Adrenal gland (tissue), 5 donors: ENCODE data around the gene TNFSF11.

Experiments used
- POLR2A ChIP-seq, 2 donors: fragments of 450-650 bp; IDR thresholded peaks; one replicate each; pipeline ENCODE4 v1.6.1; 2017; ENCODE audit warnings: antibody characterized with exemption in 2 of 2, mild to moderate bottlenecking in 2 of 2, moderate library complexity in 1 of 2
- TF ChIP-seq, protein P1 (sequence below), 6 experiments: fragments of 450-650 bp in 4 of 6; fragments of 200-600 bp in 2 of 6; sonication (generic) in 1 of 6; IDR thresholded peaks; 1 replicate in 5 of 6; 2 replicates in 1 of 6; pipeline versions ENCODE4 v1.5.1 to v1.8.0; 2016 to 2021; ENCODE audit warnings: antibody characterized with exemption in 6 of 6, mild to moderate bottlenecking in 2 of 6, moderate library complexity in 1 of 6
- donor health status: DM: no; HTN: no; CAD: no.

DNA sequence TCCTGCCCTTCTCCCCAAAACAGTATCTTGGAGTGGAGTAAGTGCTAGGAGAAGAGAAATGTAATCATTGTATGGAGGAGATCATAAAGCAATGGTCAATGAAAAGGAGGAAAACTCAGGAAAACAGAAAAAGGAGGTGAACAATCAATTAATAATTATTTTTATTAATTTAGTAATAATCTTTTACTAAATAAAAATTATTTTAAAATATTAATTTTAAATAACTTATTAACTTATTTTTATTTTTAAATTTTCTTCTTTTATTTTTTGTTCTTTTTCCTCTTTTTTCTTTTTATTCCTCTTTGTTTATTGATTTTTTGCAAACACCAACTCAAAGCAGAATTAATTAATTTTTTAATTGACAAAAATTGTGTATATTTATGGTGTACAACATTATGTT lies 80.3 kb downstream of the TNFSF11 start:
- TF ChIP-seq, protein P1, sequence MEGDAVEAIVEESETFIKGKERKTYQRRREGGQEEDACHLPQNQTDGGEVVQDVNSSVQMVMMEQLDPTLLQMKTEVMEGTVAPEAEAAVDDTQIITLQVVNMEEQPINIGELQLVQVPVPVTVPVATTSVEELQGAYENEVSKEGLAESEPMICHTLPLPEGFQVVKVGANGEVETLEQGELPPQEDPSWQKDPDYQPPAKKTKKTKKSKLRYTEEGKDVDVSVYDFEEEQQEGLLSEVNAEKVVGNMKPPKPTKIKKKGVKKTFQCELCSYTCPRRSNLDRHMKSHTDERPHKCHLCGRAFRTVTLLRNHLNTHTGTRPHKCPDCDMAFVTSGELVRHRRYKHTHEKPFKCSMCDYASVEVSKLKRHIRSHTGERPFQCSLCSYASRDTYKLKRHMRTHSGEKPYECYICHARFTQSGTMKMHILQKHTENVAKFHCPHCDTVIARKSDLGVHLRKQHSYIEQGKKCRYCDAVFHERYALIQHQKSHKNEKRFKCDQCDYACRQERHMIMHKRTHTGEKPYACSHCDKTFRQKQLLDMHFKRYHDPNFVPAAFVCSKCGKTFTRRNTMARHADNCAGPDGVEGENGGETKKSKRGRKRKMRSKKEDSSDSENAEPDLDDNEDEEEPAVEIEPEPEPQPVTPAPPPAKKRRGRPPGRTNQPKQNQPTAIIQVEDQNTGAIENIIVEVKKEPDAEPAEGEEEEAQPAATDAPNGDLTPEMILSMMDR (IDR thresholded peaks at IDR 0.05), result no peak
- no peak for TF ChIP-seq POLR2A (IDR thresholded peaks at IDR 0.05)
